Right kidney (tissue), 1 donor: ENCODE data around the gene TP53AIP1.
A peak's percentile ranks its signal among the peaks of the same experiment; 100 is the strongest.
"Not testable (repeated sequence)": the region's sequence is repeated elsewhere in the genome, so short reads cannot be mapped to it uniquely, and the experiment has no call there.

Experiments used
- DNase-seq: peaks from one replicate; pipeline ENCODE4 v3.0.0-alpha.2; 2016

TP53AIP1 gene

DNA sequence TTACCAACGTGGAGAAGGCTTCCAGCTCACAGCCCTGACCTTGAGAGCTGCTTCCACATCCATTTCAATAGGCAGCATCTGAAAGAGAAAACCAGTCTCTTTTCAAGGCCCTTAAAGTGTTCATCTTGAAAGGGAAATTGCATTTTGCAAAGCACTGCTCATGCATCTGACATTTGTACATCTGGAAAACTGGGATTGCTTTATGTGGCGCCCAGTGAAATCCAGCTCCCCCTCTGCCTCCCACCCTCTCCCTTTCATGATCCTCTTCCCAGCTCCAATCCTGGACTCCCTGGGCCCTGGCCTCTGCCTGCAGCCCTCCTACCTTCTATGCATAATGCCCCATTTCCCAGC is 17.4 kb downstream of the TP53AIP1 start:
- peak; percentile 35 for DNase-seq

DNA sequence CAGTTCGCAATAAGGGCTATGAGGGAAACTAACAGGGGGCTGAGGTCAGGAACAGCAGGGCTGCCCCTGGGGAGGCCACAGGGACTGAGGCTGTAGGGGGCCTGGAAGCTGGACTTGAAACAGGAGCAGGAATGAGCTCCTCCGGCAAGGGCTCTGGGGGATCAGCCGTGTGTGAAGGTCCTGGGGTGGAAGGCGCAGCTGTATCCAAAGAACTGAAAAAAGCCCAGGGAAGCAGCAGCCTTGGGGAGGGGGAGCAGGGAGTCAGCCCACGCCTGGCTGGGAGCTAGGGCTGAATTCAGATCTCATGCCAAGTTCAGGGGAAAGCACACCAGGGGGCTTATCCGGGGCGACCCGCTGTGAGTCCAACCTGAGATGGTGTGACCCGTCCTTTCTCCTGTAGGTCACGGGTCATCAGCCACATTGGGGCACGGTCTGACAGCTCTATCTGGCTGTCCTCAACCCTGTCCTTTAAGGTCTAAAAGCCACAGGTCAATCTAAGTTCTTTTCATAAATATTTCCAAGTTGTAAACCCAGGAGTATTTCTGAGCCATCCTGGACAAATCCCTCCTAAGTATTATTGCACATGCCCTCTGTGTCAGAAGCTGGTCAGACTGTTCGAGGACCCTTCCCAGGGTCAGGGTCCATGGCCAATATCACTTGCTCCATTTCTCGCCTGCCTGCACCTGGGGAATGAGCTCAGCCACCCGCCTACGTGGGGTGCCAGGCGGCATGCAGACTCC is 18.0 kb downstream of the TP53AIP1 start:
- no peak for DNase-seq

GRCh38 chr11:128924104-128924503 is 18.6 kb downstream of the TP53AIP1 start:
- peak; percentile 48 for DNase-seq

DNA sequence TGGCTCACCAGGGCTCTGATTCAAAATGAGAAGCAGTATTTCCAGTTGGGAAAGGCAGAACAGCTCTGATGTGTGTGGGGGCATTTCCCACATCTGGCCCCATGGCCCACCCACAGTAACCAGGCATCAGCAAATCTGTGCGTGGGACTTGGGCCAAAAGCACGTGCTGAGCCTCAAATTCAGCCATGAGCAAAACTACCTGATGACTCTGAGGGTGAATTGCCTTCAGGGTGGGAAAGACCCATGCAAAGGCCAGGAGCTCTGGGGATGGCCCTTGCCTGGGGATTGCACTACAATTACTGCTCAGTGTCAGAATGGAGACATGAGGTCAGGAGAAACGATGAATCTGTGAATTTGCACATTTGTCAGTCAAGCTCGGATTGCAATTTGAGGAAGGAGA is 20.9 kb downstream of the TP53AIP1 start:
- no peak for DNase-seq

- no peak for DNase-seq
These were observed 22.0 kb downstream of the TP53AIP1 start for GRCh38 chr11:128920666-128921065.

DNA sequence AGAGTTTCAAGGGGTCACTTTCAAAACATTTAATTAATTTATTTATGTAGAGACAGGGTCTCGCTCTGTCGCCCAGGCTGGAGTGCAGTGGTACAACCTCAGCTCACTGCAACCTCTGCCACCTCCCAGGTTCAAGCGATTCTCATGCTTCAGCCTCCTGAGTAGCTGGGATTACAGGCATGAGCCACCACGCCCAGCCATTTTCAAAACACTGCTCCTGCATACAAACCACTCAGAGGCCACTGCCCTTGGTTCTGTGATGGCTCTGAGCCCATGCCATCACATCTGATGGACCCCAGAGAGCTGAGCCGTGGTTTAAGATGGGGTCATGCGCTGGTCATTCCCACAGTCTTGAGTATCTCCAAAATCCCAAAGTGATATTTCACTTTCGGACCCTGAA is 23.0 kb downstream of the TP53AIP1 start:
- DNase-seq, result not testable (repeated sequence)

GRCh38 chr11:128919216-128919615 is 23.5 kb downstream of the TP53AIP1 start:
- DNase-seq, result no peak

GRCh38 chr11:128917144-128917724 is 25.4 kb downstream of the TP53AIP1 start:
- no peak for DNase-seq

- DNase-seq, result no peak
These were observed 26.0 kb downstream of the TP53AIP1 start for GRCh38 chr11:128916681-128917080.

- DNase-seq, result no peak
These were observed 26.6 kb downstream of the TP53AIP1 start for GRCh38 chr11:128916037-128916572.

DNA sequence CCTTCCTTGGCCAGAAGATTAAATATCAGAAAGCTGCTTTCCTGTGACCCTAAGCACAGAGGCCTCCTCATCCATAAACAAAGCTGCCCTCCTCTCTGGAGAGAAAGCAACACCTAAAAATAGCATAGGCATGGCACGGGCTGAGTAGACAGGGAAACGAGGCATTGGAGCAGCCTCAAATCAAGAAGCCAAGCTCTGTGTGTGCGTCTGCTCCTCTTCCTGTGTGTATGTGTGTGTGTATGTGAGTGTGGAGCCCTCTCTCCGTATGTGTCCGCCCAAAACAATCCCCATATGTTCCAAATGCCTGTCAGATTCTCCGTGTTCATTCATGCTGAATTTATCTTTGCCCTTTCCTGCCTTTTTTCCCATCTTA is 27.5 kb downstream of the TP53AIP1 start:
- DNase-seq, result no peak

- no peak for DNase-seq
These were observed 28.2 kb downstream of the TP53AIP1 start for GRCh38 chr11:128914216-128915148.

- no peak for DNase-seq
These were observed 28.9 kb downstream of the TP53AIP1 start for GRCh38 chr11:128913806-128914205.

DNA sequence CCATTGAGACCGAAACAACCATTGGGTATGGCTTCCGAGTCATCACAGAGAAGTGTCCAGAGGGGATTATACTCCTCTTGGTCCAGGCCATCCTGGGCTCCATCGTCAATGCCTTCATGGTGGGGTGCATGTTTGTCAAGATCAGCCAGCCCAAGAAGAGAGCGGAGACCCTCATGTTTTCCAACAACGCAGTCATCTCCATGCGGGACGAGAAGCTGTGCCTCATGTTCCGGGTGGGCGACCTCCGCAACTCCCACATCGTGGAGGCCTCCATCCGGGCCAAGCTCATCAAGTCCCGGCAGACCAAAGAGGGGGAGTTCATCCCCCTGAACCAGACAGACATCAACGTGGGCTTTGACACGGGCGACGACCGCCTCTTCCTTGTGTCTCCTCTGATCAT is 31.0 kb downstream of the TP53AIP1 start:
- DNase-seq, result no peak

- DNase-seq, result no peak
These were observed 31.4 kb downstream of the TP53AIP1 start for GRCh38 chr11:128911239-128911638.

DNA sequence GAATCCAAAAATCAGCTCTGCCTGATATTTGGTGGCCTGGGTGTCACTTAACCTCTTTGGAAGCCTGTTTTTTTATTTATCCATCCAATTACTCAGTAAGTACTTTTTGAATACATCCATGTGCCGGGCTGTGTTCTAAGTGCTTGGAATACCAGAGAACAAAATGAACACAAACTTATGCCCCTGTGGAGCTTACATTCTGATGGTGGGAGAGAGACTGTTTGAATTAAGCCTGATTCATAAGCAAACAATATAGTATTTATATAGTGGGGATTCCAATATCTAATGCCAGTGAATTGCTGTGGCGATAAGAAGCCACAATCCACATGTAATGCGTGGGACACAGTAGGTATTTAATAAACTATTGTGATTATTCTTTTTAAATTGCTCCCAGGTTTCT is 32.1 kb downstream of the TP53AIP1 start:
- DNase-seq, result no peak

DNA sequence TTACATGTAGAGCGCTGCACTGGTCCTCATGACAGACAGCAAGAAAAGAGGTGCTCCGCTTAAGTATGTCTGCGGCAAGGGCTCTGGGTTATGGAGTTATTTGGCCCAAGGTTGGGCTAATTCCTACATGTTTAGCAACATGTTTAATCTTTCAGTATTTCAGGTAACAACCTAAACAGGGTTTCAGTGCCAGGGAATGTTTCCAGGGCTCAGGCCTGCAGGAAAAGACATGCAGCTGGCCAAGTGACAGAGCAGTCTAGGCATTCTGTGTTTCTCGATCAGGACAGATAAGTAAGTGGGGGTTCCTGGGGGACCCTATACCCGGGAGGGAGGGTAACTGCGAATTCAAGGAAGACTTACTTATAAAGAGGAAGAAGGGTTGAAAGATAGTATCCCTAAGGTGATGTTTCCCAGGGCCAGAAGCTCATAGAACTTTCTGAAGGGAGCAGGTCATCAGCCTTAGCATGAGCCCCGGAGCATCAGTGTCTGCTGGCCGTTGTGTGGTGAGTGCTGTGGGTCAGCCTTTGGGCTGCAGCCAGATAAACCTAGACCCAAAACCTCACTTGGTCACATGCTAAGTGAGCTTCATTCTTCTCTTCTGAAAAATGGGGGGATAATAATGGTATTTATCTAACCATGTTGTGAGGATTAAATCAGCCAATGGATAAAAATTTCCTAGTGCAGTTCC is 33.1 kb downstream of the TP53AIP1 start:
- DNase-seq, result no peak

GRCh38 chr11:128908391-128909246 is 34.1 kb downstream of the TP53AIP1 start:
- DNase-seq, result no peak

DNA sequence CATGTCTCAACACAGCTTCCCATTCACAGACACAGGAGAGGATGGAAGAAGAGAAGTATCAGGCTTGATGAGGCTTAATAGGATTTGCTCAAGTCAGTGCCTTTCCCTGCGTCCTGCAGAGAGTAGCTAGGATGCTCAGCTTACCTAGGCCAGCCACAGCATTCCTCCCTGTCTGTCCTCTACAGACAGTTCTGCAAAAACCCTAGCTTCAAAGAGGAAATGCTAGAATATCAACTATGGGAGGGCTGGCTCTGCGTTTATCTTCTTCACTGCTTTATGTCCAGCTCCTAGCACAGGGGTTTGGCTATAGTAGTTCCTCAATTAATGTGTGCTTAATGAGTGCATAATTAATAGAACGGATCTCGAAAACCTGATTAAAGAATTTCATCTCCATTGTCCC is 35.1 kb downstream of the TP53AIP1 start:
- DNase-seq, result no peak

- no peak for DNase-seq
These were observed 36.3 kb downstream of the TP53AIP1 start for GRCh38 chr11:128906185-128907050.
